HepG2 (cell line): ENCODE results near the gene DNAJB12. TPM values are rescaled to one million over a fixed set of nuclear protein-coding genes. Genes with fewer than 3 reads are reported as not detected.

Experiments
- AGO2 ChIP-seq: fragments of 200-400 bp; formaldehyde crosslinking; optimal IDR thresholded peaks from 2 replicates; pipeline ENCODE3; 2017; ENCODE audit warnings: mild to moderate bottlenecking, low read depth, low read length, moderate library complexity
- CAMTA2 ChIP-seq: sonication (generic); formaldehyde crosslinking; IDR thresholded peaks from 2 replicates; pipeline ENCODE4 v1.4.0; 2020; ENCODE audit warnings: mild to moderate bottlenecking, missing genetic modification reagents, borderline replicate concordance
- CHD4 ChIP-seq: fragments of 200-600 bp; sonication (generic); IDR thresholded peaks from 2 replicates; pipeline ENCODE4 v1.7.0; 2017; ENCODE audit warnings: mild to moderate bottlenecking, low read length, borderline replicate concordance
- HNRNPLL ChIP-seq: fragments of 200-400 bp; formaldehyde crosslinking; IDR thresholded peaks from 2 replicates; pipeline ENCODE4 v1.6.1; 2017; ENCODE audit warnings: mild to moderate bottlenecking, low read depth, low read length; ENCODE audit not compliant: poor library complexity, severe bottlenecking
- KAT7 ChIP-seq: IDR thresholded peaks from 2 replicates; pipeline ENCODE4 v1.6.1; 2018; ENCODE audit warnings: borderline replicate concordance, missing compliant biosample characterization
- MIXL1 ChIP-seq: IDR thresholded peaks from 2 replicates; pipeline ENCODE4 v1.6.1; 2016
- RFX5 ChIP-seq: IDR thresholded peaks from 2 replicates; pipeline ENCODE4 v1.6.1; 2011; ENCODE audit warnings: low read depth, low read length, improper control_type of control experiment
- SMC3 ChIP-seq: IDR thresholded peaks from 2 replicates; pipeline ENCODE4 v1.6.1; 2011; ENCODE audit warnings: low read length, improper control_type of control experiment
- TMF1 ChIP-seq: sonication (generic); formaldehyde crosslinking; IDR thresholded peaks from 2 replicates; pipeline ENCODE4 v1.8.1; 2022; ENCODE audit warnings: low read depth, missing genetic modification reagents
- ZNF713 ChIP-seq: sonication (generic); formaldehyde crosslinking; IDR thresholded peaks from 2 replicates; pipeline ENCODE4 v1.4.0; 2020; ENCODE audit warnings: mild to moderate bottlenecking, missing genetic modification reagents
- ZSCAN25 ChIP-seq: sonication (generic); formaldehyde crosslinking; IDR thresholded peaks from 2 replicates; pipeline ENCODE4 v1.8.0; 2022; ENCODE audit warnings: mild to moderate bottlenecking, missing genetic modification reagents
- ZSCAN29 ChIP-seq: sonication (generic); formaldehyde crosslinking; conservative IDR thresholded peaks from 2 replicates; pipeline ENCODE4 v1.4.0; 2020; ENCODE audit warnings: mild to moderate bottlenecking, missing genetic modification reagents
- polyA plus RNA-seq, 8 experiments: library from polyadenylated mRNA; depleted of rRNA in 3 of 8; stranded (reverse) in 7 of 8; unstranded in 1 of 8; fragments of >200 nt; fragmentation: Illumina TruSeq in 4 of 8; extraction: Trizol in 4 of 8; gene quantifications; 2 replicates each; pipeline versions ENCODE4 v1.2.1 to v1.2.3, GENCODE V29; 2011 to 2016; ENCODE audit warnings: low read depth in 4 of 8, missing spikeins in 1 of 8, mixed read lengths in 1 of 8; ENCODE audit not compliant: insufficient read depth in 1 of 8
- total RNA-seq, 5 experiments: library from RNA; depleted of rRNA; stranded (reverse); fragments of >200 nt; fragmentation: Illumina TruSeq; extraction: Trizol; gene quantifications; 2 replicates each; pipeline ENCODE4 v1.2.3, GENCODE V29; 2016; ENCODE audit warnings: low read depth in 1 of 5
- TF ChIP-seq, protein P1 (sequence below): sonication (generic); formaldehyde crosslinking; IDR thresholded peaks from 2 replicates; pipeline ENCODE4 v1.5.0; 2020; ENCODE audit warnings: mild to moderate bottlenecking, missing genetic modification reagents, borderline replicate concordance
- TF ChIP-seq, protein P2 (sequence below): sonication (generic); formaldehyde crosslinking; IDR thresholded peaks from 2 replicates; pipeline ENCODE4 v1.4.0; 2020; ENCODE audit warnings: mild to moderate bottlenecking, missing genetic modification reagents
- TF ChIP-seq, protein P3 (sequence below), 2 experiments: sonication (generic) in 1 of 2; formaldehyde crosslinking in 1 of 2; IDR thresholded peaks; 2 replicates each; pipeline versions ENCODE4 v1.4.0 to v1.6.1; 2016 to 2020; ENCODE audit warnings: borderline replicate concordance in 1 of 2, low read depth in 1 of 2, mild to moderate bottlenecking in 1 of 2, missing genetic modification reagents in 1 of 2
- TF ChIP-seq, protein P4 (sequence below): sonication (generic); formaldehyde crosslinking; IDR thresholded peaks from 2 replicates; pipeline ENCODE4 v1.9.0; 2021; ENCODE audit warnings: missing genetic modification reagents, mild to moderate bottlenecking, borderline replicate concordance

DNAJB12 gene
- total and polyA plus RNA-seq, 2 of the 13 experiments (the other 11 are each of a cell fraction or from before 2014, with no cell fraction given), result 10.8 to 18.2 TPM

DNA sequence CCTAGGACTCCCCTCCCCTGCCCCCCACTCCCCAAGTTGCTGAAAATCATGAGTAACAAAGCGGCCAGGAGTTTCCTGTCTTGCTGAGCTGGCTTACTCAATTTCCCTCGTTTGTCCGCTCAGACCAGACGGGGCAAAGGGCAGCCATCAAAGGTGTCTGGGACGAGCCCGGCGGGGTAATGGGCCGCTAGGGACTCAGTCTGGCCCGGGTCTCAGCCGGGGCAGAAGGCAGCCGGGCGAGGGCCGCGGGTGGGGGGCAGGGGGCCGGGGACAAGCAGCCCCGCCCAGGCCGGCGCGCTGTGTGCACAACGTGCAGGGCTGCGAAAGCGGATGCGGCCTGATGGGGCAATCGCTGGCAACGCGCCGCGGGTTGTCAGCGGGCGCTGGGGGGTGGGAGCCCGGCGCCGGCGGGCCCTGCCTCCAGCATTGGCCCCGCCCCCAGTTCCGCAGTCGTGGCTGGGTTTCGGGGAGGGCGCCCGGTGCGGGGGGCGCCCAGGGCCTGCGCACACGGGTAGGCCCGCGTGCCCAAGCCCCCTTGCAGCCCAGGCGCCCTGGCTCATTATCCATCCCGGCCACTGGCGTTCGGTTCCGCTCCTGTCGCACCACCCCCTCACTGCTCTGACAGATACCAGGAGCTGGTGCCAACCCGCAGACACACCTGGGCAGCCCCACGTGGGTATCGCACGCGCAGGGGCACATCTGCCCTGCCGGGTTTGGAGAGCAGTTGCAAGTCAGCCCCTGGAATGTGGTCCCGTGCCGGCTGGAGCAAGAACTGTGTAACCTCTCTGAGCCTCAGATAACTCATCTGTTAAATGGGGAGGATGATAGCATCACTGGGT, 35.1 kb downstream of the DNAJB12 start (continued):
- TF ChIP-seq, protein P1, sequence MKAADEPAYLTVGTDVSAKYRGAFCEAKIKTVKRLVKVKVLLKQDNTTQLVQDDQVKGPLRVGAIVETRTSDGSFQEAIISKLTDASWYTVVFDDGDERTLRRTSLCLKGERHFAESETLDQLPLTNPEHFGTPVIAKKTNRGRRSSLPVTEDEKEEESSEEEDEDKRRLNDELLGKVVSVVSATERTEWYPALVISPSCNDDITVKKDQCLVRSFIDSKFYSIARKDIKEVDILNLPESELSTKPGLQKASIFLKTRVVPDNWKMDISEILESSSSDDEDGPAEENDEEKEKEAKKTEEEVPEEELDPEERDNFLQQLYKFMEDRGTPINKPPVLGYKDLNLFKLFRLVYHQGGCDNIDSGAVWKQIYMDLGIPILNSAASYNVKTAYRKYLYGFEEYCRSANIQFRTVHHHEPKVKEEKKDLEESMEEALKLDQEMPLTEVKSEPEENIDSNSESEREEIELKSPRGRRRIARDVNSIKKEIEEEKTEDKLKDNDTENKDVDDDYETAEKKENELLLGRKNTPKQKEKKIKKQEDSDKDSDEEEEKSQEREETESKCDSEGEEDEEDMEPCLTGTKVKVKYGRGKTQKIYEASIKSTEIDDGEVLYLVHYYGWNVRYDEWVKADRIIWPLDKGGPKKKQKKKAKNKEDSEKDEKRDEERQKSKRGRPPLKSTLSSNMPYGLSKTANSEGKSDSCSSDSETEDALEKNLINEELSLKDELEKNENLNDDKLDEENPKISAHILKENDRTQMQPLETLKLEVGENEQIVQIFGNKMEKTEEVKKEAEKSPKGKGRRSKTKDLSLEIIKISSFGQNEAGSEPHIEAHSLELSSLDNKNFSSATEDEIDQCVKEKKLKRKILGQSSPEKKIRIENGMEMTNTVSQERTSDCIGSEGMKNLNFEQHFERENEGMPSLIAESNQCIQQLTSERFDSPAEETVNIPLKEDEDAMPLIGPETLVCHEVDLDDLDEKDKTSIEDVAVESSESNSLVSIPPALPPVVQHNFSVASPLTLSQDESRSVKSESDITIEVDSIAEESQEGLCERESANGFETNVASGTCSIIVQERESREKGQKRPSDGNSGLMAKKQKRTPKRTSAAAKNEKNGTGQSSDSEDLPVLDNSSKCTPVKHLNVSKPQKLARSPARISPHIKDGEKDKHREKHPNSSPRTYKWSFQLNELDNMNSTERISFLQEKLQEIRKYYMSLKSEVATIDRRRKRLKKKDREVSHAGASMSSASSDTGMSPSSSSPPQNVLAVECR (CRISPR knock-in tag), result peak; percentile 91
- TF ChIP-seq, protein P2, sequence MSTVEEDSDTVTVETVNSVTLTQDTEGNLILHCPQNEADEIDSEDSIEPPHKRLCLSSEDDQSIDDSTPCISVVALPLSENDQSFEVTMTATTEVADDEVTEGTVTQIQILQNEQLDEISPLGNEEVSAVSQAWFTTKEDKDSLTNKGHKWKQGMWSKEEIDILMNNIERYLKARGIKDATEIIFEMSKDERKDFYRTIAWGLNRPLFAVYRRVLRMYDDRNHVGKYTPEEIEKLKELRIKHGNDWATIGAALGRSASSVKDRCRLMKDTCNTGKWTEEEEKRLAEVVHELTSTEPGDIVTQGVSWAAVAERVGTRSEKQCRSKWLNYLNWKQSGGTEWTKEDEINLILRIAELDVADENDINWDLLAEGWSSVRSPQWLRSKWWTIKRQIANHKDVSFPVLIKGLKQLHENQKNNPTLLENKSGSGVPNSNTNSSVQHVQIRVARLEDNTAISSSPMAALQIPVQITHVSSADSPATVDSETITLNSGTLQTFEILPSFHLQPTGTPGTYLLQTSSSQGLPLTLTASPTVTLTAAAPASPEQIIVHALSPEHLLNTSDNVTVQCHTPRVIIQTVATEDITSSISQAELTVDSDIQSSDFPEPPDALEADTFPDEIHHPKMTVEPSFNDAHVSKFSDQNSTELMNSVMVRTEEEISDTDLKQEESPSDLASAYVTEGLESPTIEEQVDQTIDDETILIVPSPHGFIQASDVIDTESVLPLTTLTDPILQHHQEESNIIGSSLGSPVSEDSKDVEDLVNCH (CRISPR knock-in tag), result no peak
- TF ChIP-seq ZNF713 (no peak), MIXL1 (CRISPR knock-in tag) (no peak), ZSCAN29 (peak; percentile 90), ZSCAN25 (CRISPR knock-in tag) (peak; percentile 86), RFX5 (no peak), TMF1 (0 out of 2 replicates have a peak, but pooled peaks have one; percentile 44), CHD4 (peak; percentile 42; the same call in 1 of the 2 replicates), SMC3 (no peak), KAT7 (CRISPR knock-in tag) (no peak), AGO2 (peak; percentile 89), HNRNPLL (peak; percentile 61), CAMTA2 (CRISPR knock-in tag) (no peak)
- TF ChIP-seq, protein P3, sequence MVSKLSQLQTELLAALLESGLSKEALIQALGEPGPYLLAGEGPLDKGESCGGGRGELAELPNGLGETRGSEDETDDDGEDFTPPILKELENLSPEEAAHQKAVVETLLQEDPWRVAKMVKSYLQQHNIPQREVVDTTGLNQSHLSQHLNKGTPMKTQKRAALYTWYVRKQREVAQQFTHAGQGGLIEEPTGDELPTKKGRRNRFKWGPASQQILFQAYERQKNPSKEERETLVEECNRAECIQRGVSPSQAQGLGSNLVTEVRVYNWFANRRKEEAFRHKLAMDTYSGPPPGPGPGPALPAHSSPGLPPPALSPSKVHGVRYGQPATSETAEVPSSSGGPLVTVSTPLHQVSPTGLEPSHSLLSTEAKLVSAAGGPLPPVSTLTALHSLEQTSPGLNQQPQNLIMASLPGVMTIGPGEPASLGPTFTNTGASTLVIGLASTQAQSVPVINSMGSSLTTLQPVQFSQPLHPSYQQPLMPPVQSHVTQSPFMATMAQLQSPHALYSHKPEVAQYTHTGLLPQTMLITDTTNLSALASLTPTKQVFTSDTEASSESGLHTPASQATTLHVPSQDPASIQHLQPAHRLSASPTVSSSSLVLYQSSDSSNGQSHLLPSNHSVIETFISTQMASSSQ (IDR thresholded peaks at IDR 0.05; ENCODE audit: low read depth), result no peak
- TF ChIP-seq, protein P3 (CRISPR knock-in tag; IDR thresholded peaks at IDR 0.05; ENCODE audit: borderline replicate concordance), result peak; percentile 44; the same call in 1 of the 2 replicates
- TF ChIP-seq, protein P4, sequence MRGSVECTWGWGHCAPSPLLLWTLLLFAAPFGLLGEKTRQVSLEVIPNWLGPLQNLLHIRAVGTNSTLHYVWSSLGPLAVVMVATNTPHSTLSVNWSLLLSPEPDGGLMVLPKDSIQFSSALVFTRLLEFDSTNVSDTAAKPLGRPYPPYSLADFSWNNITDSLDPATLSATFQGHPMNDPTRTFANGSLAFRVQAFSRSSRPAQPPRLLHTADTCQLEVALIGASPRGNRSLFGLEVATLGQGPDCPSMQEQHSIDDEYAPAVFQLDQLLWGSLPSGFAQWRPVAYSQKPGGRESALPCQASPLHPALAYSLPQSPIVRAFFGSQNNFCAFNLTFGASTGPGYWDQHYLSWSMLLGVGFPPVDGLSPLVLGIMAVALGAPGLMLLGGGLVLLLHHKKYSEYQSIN (CRISPR knock-in tag), result 0 out of 2 replicates have a peak, but pooled peaks have one; percentile 49
